HEK293T (cell line): ENCODE data around the gene RBBP8NL.

Experiments used
- CTCF ChIA-PET: fragments of 350-600 bp; formaldehyde crosslinking; extraction: SDS; loops from one replicate; lab custom pipeline; 2021; ENCODE audit warnings: antibody characterized with exemption, inconsistent platforms; lab: Yijun Ruan, JAX
- POLR2A ChIA-PET: fragments of 350-600 bp; formaldehyde crosslinking; extraction: SDS; loops from one replicate; lab custom pipeline; 2020; ENCODE audit warnings: antibody characterized with exemption, inconsistent platforms; lab: Yijun Ruan, JAX
- DNase-seq: peaks from one replicate; pipeline ENCODE4 v3.0.0; 2012; ENCODE audit warnings: mixed read lengths; ENCODE audit errors: extremely low spot score
- ARNT ChIP-seq: fragments of 450-650 bp; IDR thresholded peaks from 2 replicates; pipeline ENCODE4 v1.6.1; 2017; ENCODE audit warnings: mild to moderate bottlenecking
- BHLHE40 ChIP-seq: fragments of 450-650 bp; IDR thresholded peaks from 2 replicates; pipeline ENCODE4 v1.6.1; 2016; ENCODE audit warnings: mild to moderate bottlenecking, moderate library complexity, borderline replicate concordance
- CTBP1 ChIP-seq: fragments of 450-650 bp; IDR thresholded peaks from 2 replicates; pipeline ENCODE4 v1.6.1; 2016; ENCODE audit warnings: borderline replicate concordance
- ELF4 ChIP-seq: fragments of 450-650 bp; IDR thresholded peaks from 2 replicates; pipeline ENCODE4 v1.6.1; 2017; ENCODE audit warnings: antibody characterized with exemption
- FOXA1 ChIP-seq: fragments of 450-650 bp; IDR thresholded peaks from 2 replicates; pipeline ENCODE4 v1.6.1; 2016; ENCODE audit warnings: mild to moderate bottlenecking
- FOXK2 ChIP-seq: fragments of 450-650 bp; IDR thresholded peaks from 2 replicates; pipeline ENCODE4 v1.6.1; 2016; ENCODE audit warnings: mild to moderate bottlenecking
- FOXM1 ChIP-seq: fragments of 450-650 bp; IDR thresholded peaks from 2 replicates; pipeline ENCODE4 v1.6.1; 2017; ENCODE audit warnings: mild to moderate bottlenecking, borderline replicate concordance
- HDGF ChIP-seq: fragments of 450-650 bp; IDR thresholded peaks from 2 replicates; pipeline ENCODE4 v1.6.1; 2017; ENCODE audit warnings: antibody characterized with exemption, borderline replicate concordance
- L3MBTL2 ChIP-seq: fragments of 450-650 bp; conservative IDR thresholded peaks from 2 replicates; pipeline ENCODE4 v1.6.1; 2016; ENCODE audit warnings: mild to moderate bottlenecking
- LEF1 ChIP-seq: fragments of 450-650 bp; IDR thresholded peaks from 2 replicates; pipeline ENCODE4 v1.6.1; 2017; ENCODE audit warnings: mild to moderate bottlenecking, borderline replicate concordance
- NFRKB ChIP-seq: fragments of 450-650 bp; IDR thresholded peaks from 2 replicates; pipeline ENCODE4 v1.6.1; 2016; ENCODE audit warnings: mild to moderate bottlenecking, moderate library complexity
- SP1 ChIP-seq: fragments of 450-650 bp; IDR thresholded peaks from 2 replicates; pipeline ENCODE4 v1.6.1; 2017
- SUZ12 ChIP-seq: fragments of 450-650 bp; IDR thresholded peaks from 2 replicates; pipeline ENCODE4 v1.6.1; 2016; ENCODE audit warnings: mild to moderate bottlenecking
- TARDBP ChIP-seq: fragments of 450-650 bp; IDR thresholded peaks from 2 replicates; pipeline ENCODE4 v1.6.1; 2016
- ZNF384 ChIP-seq: fragments of 450-650 bp; IDR thresholded peaks from 2 replicates; pipeline ENCODE4 v1.6.1; 2016
- TF ChIP-seq, protein P1 (sequence below): fragments of 450-650 bp; IDR thresholded peaks from 2 replicates; pipeline ENCODE4 v1.6.1; 2016

RBBP8NL gene

DNA sequence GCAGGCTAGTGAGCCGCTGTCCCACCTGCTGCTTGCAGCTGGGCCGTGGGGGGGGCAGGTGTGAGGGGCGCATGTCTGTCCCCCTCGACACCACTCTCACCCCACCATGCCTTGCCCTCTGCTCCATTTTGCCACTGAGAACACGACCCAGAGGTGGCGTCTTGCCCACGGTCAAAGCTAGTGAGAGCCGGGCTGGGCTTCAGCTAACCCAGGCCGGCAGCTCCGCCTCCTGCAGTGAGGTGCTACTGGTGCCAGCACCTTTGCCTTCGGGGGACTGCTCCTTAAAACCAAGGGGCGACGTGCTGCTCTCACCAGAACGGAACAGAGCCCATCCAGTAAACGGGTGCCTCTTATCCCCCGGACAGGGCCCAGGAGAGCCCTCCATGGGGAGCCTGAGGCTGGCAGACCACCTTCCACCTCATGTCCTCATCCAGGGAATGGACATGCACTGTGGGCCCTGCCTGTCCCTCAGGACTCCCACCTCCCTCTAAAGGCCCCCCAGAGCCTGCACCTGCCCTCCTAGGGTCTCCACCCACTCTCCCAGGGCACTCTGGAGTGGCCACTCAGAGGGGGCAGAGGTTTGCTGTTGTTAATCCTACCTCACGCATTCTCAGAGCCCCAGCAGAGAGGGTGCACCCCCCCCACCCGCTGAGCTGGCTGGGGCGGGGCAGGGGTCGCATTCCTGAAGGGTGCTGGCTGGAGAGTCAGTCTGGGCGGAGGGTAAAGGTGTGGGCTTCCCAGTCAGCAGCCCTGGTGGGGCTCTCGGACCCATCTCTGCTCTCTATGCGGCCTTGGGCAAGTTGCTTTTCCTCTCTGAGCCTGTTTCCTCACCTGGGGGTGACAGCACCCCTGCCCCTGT lies 2.9 kb downstream of the RBBP8NL start:
- DNase-seq, result no peak
- ChIA-PET POLR2A (no interaction called here), CTCF (no interaction called here)
- TF ChIP-seq FOXM1 (no peak), L3MBTL2 (no peak), FOXA1 (no peak), LEF1 (no peak), ELF4 (no peak), TARDBP (no peak), NFRKB (no peak), CTBP1 (no peak), ZNF384 (no peak), ARNT (no peak), BHLHE40 (no peak), SP1 (no peak)
- TF ChIP-seq, protein P1, sequence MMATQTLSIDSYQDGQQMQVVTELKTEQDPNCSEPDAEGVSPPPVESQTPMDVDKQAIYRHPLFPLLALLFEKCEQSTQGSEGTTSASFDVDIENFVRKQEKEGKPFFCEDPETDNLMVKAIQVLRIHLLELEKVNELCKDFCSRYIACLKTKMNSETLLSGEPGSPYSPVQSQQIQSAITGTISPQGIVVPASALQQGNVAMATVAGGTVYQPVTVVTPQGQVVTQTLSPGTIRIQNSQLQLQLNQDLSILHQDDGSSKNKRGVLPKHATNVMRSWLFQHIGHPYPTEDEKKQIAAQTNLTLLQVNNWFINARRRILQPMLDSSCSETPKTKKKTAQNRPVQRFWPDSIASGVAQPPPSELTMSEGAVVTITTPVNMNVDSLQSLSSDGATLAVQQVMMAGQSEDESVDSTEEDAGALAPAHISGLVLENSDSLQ, result no peak

DNA sequence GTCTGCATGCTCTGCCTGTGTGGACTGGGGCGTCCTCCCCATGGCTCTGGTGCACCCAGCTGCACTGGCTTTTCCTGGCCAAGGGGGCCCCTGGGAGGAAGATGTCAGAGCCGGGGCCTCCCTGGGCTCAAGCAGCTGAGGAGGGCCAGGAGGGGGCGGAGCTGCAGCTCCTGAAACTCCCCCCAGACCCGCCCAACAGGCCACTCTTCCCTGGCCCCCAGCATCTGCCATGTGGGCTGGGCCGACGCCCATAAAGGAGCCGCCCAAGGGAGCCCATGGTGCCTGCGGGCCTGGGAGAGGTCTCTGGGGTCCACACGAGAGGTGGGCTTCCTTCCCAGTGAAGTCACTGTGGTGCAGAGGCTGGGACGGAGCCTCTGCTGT lies 4.0 kb downstream of the RBBP8NL start:
- CTCF ChIA-PET, result no interaction called here
- TF ChIP-seq SP1 (no peak), ZNF384 (no peak), BHLHE40 (no peak), ELF4 (no peak), L3MBTL2 (no peak), HDGF (no peak), ARNT (no peak), SUZ12 (no peak), LEF1 (no peak), TARDBP (no peak), NFRKB (no peak), FOXK2 (no peak), FOXA1 (no peak), CTBP1 (no peak)
- TF ChIP-seq, protein P1, result no peak
- no peak for DNase-seq
- POLR2A ChIA-PET, result no interaction called here

DNA sequence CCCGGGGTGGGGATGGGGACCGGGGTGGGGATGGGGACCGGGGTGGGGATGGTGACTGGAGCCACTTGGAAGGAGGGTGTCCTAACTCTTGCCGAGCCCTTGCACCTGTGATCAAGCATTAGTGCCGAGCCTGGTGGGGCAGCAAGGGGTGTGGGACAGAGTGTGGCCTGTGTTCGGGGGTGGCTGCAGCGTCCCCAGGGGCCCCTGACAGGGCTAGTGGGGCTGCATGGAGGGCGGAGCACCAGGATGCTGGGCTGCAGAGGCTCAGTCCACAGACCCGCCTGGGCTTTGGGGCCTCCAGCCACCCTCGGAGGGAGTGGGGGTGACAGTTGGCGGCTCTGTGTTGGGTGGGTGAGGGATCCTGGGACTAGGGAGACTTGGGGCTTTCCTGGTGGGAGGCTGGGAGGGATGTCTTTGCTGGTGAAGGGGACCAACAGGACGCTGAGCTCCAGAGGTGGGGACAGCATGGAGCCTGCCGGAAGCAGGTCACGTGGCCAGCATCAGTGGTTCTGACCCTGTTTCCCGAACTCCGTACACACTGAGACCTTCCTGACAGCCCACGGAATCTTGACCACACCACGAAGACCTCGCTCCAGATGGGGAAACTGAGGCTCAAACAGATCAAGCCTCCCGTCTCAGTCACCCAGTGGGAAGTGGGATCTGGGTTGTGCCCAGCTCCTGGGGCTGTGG lies 4.6 kb downstream of the RBBP8NL start:
- POLR2A ChIA-PET, result no interaction called here
- TF ChIP-seq BHLHE40, result no peak
- no peak for TF ChIP-seq ELF4
- no peak for TF ChIP-seq CTBP1
- no peak for TF ChIP-seq SUZ12
- TF ChIP-seq HDGF, result no peak
- TF ChIP-seq NFRKB, result no peak
- no peak for TF ChIP-seq L3MBTL2
- TF ChIP-seq LEF1, result no peak
- no peak for TF ChIP-seq FOXK2
- TF ChIP-seq ZNF384, result no peak
- no peak for TF ChIP-seq FOXA1
- no peak for TF ChIP-seq FOXM1
- TF ChIP-seq, protein P1, result no peak
- TF ChIP-seq SP1, result no peak
- no peak for TF ChIP-seq TARDBP
- CTCF ChIA-PET, result no interaction called here
- no peak for DNase-seq

DNA sequence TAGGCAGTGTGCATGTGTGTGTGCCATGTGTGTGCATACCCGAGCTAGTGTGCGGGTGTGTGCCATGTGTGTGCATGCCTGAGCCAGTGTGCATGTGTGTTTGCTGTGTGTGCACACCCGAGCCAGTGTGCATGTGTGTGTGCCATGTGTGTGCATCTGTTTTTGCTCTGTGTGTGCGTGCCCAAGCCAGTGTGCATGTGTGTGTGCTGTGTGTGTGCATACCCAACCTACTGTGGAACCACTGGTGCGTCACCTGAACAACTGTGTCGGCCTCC lies 5.7 kb downstream of the RBBP8NL start:
- DNase-seq, result no peak
- CTCF ChIA-PET, result no interaction called here
- TF ChIP-seq LEF1 (no peak), CTBP1 (no peak), ELF4 (no peak), BHLHE40 (no peak), NFRKB (no peak), FOXK2 (no peak), TARDBP (no peak), L3MBTL2 (no peak), ARNT (no peak), ZNF384 (no peak), FOXA1 (no peak), SP1 (no peak)
- TF ChIP-seq, protein P1, result no peak
- POLR2A ChIA-PET, result no interaction called here
